WTC11 (cell line): ENCODE data around the gene PPP2R1B. TPM values are rescaled to one million over a fixed set of nuclear protein-coding genes. Genes with fewer than 3 reads are reported as not detected.

ENCODE experiments used
- ATAC-seq: fragments of 200-7000 bp; cut with Tn5 transposase; 2 replicates; pipeline ENCODE4 v1.10.0; 2021; ENCODE audit warnings: mild to moderate bottlenecking, moderate library complexity
- CTCF ChIA-PET: fragments of 300-600 bp; sonication (Branson Sonifier 250); formaldehyde crosslinking; loops from one replicate; lab custom pipeline; 2021; ENCODE audit warnings: antibody characterized with exemption; lab: Charles Lee
- POLR2A ChIA-PET: fragments of 350-600 bp; sonication (Branson Sonifier 250); formaldehyde crosslinking; loops from one replicate; lab custom pipeline; 2021; ENCODE audit warnings: antibody characterized with exemption; lab: Charles Lee
- DNase-seq: peaks from one replicate; pipeline ENCODE4 v3.0.0; 2021; ENCODE audit warnings: low spot score
- H3K27ac Mint-ChIP-seq: 2 replicates; pipeline ENCODE4 v1.8.0; 2021; ENCODE audit warnings: mixed read lengths
- H3K27me3 Mint-ChIP-seq: 2 replicates; pipeline ENCODE4 v1.8.0; 2021; ENCODE audit warnings: low read depth, mild to moderate bottlenecking, moderate library complexity, mixed read lengths
- H3K36me3 Mint-ChIP-seq: 2 replicates; pipeline ENCODE4 v1.8.0; 2021; ENCODE audit warnings: mixed read lengths
- H3K4me1 Mint-ChIP-seq: 2 replicates; pipeline ENCODE4 v1.8.0; 2022; ENCODE audit warnings: mixed read lengths
- H3K4me3 Mint-ChIP-seq: 2 replicates; pipeline ENCODE4 v1.8.0; 2021; ENCODE audit warnings: mild to moderate bottlenecking, moderate library complexity, mixed read lengths
- H3K9me3 Mint-ChIP-seq: 2 replicates; pipeline ENCODE4 v1.8.0; 2021; ENCODE audit warnings: mixed read lengths
- ATF1 ChIP-seq: sonication (generic); formaldehyde crosslinking; IDR thresholded peaks from 2 replicates; pipeline ENCODE4 v1.8.1; 2023; ENCODE audit warnings: mild to moderate bottlenecking, moderate library complexity, missing genetic modification reagents
- ATF2 ChIP-seq: sonication (generic); formaldehyde crosslinking; IDR thresholded peaks from 2 replicates; pipeline ENCODE4 v1.8.1; 2022; ENCODE audit warnings: low read depth, missing genetic modification reagents, borderline replicate concordance
- ATF6 ChIP-seq: sonication (generic); formaldehyde crosslinking; IDR thresholded peaks from 2 replicates; pipeline ENCODE4 v1.8.1; 2023; ENCODE audit warnings: mild to moderate bottlenecking, missing genetic modification reagents
- CTCF ChIP-seq: fragments of 200-600 bp; IDR thresholded peaks from 2 replicates; pipeline ENCODE4 v1.8.0; 2022; ENCODE audit warnings: antibody characterized with exemption
- E2F1 ChIP-seq: sonication (generic); formaldehyde crosslinking; IDR thresholded peaks from 2 replicates; pipeline ENCODE4 v1.8.0; 2022; ENCODE audit warnings: mild to moderate bottlenecking, missing genetic modification reagents
- ELF4 ChIP-seq: sonication (generic); formaldehyde crosslinking; IDR thresholded peaks from 2 replicates; pipeline ENCODE4 v1.8.1; 2022; ENCODE audit warnings: low read depth, mild to moderate bottlenecking, moderate library complexity, missing genetic modification reagents
- ETV6 ChIP-seq: sonication (generic); formaldehyde crosslinking; IDR thresholded peaks from 2 replicates; pipeline ENCODE4 v1.8.1; 2022; ENCODE audit warnings: mild to moderate bottlenecking, missing genetic modification reagents
- GTF2I ChIP-seq: fragments of 250-450 bp; sonication (Bioruptor Pico); conservative IDR thresholded peaks from 2 replicates; pipeline ENCODE4 v1.4.0; 2021; ENCODE audit warnings: mild to moderate bottlenecking
- IRF1 ChIP-seq: sonication (generic); formaldehyde crosslinking; IDR thresholded peaks from 2 replicates; pipeline ENCODE4 v1.8.0; 2023; ENCODE audit warnings: missing genetic modification reagents
- MXD4 ChIP-seq: fragments of 250-450 bp; sonication (Bioruptor Pico); IDR thresholded peaks from 2 replicates; pipeline ENCODE4 v1.8.0; 2021; ENCODE audit warnings: mild to moderate bottlenecking, moderate library complexity, borderline replicate concordance
- OVOL2 ChIP-seq: fragments of 250-450 bp; sonication (Bioruptor Pico); IDR thresholded peaks from 2 replicates; pipeline ENCODE4 v1.9.0; 2021; ENCODE audit warnings: mild to moderate bottlenecking, borderline replicate concordance
- RORB ChIP-seq: fragments of 250-450 bp; sonication (Bioruptor Pico); IDR thresholded peaks from 2 replicates; pipeline ENCODE4 v1.9.0; 2021; ENCODE audit warnings: mild to moderate bottlenecking
- TEAD4 ChIP-seq: sonication (generic); formaldehyde crosslinking; IDR thresholded peaks from 2 replicates; pipeline ENCODE4 v1.8.0; 2022; ENCODE audit warnings: mild to moderate bottlenecking, missing genetic modification reagents
- USF2 ChIP-seq: sonication (generic); formaldehyde crosslinking; IDR thresholded peaks from 2 replicates; pipeline ENCODE4 v1.8.1; 2023; ENCODE audit warnings: mild to moderate bottlenecking, missing genetic modification reagents, moderate library complexity
- ZBTB43 ChIP-seq: sonication (generic); formaldehyde crosslinking; IDR thresholded peaks from 2 replicates; pipeline ENCODE4 v1.8.1; 2023; ENCODE audit warnings: mild to moderate bottlenecking, missing genetic modification reagents
- ZNF416 ChIP-seq: fragments of 250-450 bp; sonication (Bioruptor Pico); IDR thresholded peaks from 2 replicates; pipeline ENCODE4 v1.9.0; 2021; ENCODE audit warnings: mild to moderate bottlenecking, inconsistent platforms
- total RNA-seq: library from RNA; stranded (reverse); gene quantifications from 3 replicates; pipeline ENCODE4 v1.2.3, GENCODE V29; 2021

Gene PPP2R1B
- total RNA-seq, 1 experiment from 2014 or later: 87.7 TPM

- ATAC-seq (no peak), DNase-seq (no peak)
- no peak for TF ChIP-seq RORB (CRISPR knock-in tag)
- no peak for TF ChIP-seq ATF1
- no peak for TF ChIP-seq ELF4
- TF ChIP-seq ATF6: no peak
- TF ChIP-seq MXD4 (CRISPR knock-in tag): no peak
- Mint-ChIP-seq H3K27me3 (no peaks in the 10 kb centered on the region), H3K4me1 (peaks cover 8% of the 10 kb centered on the region), H3K9me3 (no peaks in the 10 kb centered on the region), H3K36me3 (no peaks in the 10 kb centered on the region), H3K27ac (no peak overlapping the region), H3K4me3 (no peak overlapping the region)
- ChIA-PET POLR2A (no interaction called here), CTCF (no interaction called here)
Measured at GRCh38 chr11:111798279-111798678, 32.1 kb upstream of the PPP2R1B start.

GRCh38 chr11:111797145-111797581, 31.0 kb upstream of the PPP2R1B start:
- DNase-seq (no peak), ATAC-seq (no peak)
- no peaks in the 10 kb centered on the region for H3K9me3 Mint-ChIP-seq
- no peaks in the 10 kb centered on the region for H3K27me3 Mint-ChIP-seq
- TF ChIP-seq GTF2I (CRISPR knock-in tag): no peak
- no peak for TF ChIP-seq E2F1 (CRISPR knock-in tag)
- TF ChIP-seq USF2 (CRISPR knock-in tag): no peak
- TF ChIP-seq ETV6: no peak
- TF ChIP-seq TEAD4 (CRISPR knock-in tag): no peak
- TF ChIP-seq ZBTB43 (CRISPR knock-in tag): no peak
- TF ChIP-seq ZNF416 (CRISPR knock-in tag): no peak
- TF ChIP-seq IRF1: no peak
- TF ChIP-seq CTCF: no peak
- no peak for TF ChIP-seq ATF2
- no peak for TF ChIP-seq OVOL2
- no peak overlapping the region for H3K4me3 Mint-ChIP-seq
- CTCF ChIA-PET: interaction anchor here (0.7 to 1.0 kb wide), 2 partner anchors 36 to 46 kb away, joined by 3 read pairs; no protein-coding TSS in a partner anchor
- POLR2A ChIA-PET: no interaction called here
- peaks cover 8% of the 10 kb centered on the region for H3K4me1 Mint-ChIP-seq
- H3K36me3 Mint-ChIP-seq: no peaks in the 10 kb centered on the region
- no peak overlapping the region for H3K27ac Mint-ChIP-seq
